ENCODE results near the gene RIMBP2.

Gene RIMBP2

GRCh38 chr12:130746546-130746945 lies 30.4 kb upstream of the RIMBP2 start:
- TF ChIP-seq, protein P1, sequence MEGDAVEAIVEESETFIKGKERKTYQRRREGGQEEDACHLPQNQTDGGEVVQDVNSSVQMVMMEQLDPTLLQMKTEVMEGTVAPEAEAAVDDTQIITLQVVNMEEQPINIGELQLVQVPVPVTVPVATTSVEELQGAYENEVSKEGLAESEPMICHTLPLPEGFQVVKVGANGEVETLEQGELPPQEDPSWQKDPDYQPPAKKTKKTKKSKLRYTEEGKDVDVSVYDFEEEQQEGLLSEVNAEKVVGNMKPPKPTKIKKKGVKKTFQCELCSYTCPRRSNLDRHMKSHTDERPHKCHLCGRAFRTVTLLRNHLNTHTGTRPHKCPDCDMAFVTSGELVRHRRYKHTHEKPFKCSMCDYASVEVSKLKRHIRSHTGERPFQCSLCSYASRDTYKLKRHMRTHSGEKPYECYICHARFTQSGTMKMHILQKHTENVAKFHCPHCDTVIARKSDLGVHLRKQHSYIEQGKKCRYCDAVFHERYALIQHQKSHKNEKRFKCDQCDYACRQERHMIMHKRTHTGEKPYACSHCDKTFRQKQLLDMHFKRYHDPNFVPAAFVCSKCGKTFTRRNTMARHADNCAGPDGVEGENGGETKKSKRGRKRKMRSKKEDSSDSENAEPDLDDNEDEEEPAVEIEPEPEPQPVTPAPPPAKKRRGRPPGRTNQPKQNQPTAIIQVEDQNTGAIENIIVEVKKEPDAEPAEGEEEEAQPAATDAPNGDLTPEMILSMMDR (IDR thresholded peaks at IDR 0.05; ENCODE audit: low read depth, low read length, missing control alignments) = no peak
- DNase-seq (ENCODE audit: extremely low read depth, low read depth) = no peak
- H3K4me3 ChIP-seq (replicated peaks; ENCODE audit: low read depth, low read length) = no peak overlapping the region

GRCh38 chr12:130745921-130746320 lies 29.8 kb upstream of the RIMBP2 start:
- TF ChIP-seq, protein P1 (IDR thresholded peaks at IDR 0.05; ENCODE audit: low read depth, low read length, missing control alignments) = no peak
- H3K4me3 ChIP-seq (replicated peaks; ENCODE audit: low read depth, low read length) = no peak overlapping the region
- no peak for DNase-seq (ENCODE audit: extremely low read depth, low read depth)

DNA sequence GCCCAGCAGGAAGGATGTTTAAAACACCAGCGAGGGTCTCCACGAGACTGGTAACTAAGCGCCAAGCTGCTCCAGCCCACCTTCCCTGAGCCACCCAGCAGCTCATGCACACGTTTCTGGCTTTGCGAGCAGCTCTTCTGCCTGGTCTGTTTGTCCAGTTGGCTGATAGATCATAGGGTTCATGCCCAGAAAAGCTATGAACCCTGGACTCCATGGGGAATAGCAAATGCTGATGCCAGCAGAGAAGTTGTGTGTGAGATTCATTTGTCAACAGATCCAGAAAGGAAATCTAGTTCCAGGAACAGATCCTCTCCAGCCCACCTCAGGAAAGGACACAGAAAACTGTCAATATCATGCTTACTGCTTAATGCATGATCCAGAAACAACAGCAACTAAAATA lies 28.2 kb upstream of the RIMBP2 start:
- no peak for DNase-seq (ENCODE audit: extremely low read depth, low read depth)
- TF ChIP-seq, protein P1 (IDR thresholded peaks at IDR 0.05; ENCODE audit: low read depth, low read length, missing control alignments) = no peak
- no peak overlapping the region for H3K4me3 ChIP-seq (replicated peaks; ENCODE audit: low read depth, low read length)

DNA sequence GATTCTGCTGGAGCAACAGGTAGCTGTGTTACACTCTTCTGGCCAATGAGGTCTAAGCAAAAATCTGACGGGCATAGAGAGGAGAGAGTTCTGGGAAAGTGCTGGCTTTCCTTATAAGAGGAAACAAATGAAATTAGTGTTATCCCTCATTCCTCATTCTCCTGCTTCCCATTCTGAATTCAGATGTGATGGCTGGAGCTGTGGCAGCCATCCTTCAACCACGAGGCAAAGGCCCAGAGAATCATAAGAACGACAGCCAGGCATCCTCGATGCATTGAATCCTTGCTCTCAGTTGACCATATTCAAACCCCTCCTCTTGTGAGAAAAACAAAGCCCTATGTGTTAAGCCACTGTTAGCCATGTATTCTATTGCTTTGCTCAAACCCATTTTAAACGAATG lies 27.5 kb upstream of the RIMBP2 start:
- H3K4me3 ChIP-seq (replicated peaks; ENCODE audit: low read depth, low read length) = no peak overlapping the region
- TF ChIP-seq, protein P1 (IDR thresholded peaks at IDR 0.05; ENCODE audit: low read depth, low read length, missing control alignments) = no peak
- no peak for DNase-seq (ENCODE audit: extremely low read depth, low read depth)

DNA sequence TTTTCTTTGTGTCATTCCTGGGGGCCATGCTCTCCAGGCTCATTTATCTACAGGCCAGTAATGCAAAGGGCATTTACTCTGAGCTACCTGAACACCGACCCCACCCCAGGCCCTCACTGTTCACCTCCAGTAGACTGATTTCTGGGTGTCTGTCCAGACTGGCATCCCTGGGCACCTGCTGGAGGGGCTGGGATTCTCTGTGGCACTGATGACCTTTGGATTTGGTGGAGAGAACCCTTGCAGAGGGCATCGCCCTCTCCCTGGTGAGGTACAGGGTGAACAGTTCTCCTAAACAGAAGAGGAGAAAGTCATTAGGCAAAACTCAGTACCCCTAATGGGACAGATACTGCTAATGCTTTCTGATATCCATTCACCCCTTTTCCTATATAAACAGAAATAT lies 27.1 kb upstream of the RIMBP2 start:
- TF ChIP-seq, protein P1 (IDR thresholded peaks at IDR 0.05; ENCODE audit: low read depth, low read length, missing control alignments) = no peak
- no peak for DNase-seq (ENCODE audit: extremely low read depth, low read depth)
- H3K4me3 ChIP-seq (replicated peaks; ENCODE audit: low read depth, low read length) = no peak overlapping the region

DNA sequence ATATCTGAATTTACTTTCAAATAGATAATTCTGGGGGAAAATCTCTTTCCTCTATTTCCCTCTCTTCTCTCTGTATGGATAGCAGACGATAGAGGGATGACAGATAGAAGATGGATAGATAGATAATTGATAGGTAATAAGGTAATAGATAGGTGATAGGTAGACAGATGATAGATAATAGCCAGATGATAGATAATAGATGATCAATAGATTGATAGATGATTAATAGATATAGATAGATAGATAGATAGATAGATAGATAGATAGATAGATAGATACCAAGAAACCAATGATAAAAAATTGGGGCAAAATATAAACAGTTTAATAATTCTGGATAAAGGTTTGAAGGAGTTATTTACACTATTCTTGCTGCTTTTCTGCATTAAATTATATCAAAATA lies 26.6 kb upstream of the RIMBP2 start:
- no peak for DNase-seq (ENCODE audit: extremely low read depth, low read depth)
- H3K4me3 ChIP-seq (replicated peaks; ENCODE audit: low read depth, low read length) = no peak overlapping the region
- TF ChIP-seq, protein P1 (IDR thresholded peaks at IDR 0.05; ENCODE audit: low read depth, low read length, missing control alignments) = no peak

DNA sequence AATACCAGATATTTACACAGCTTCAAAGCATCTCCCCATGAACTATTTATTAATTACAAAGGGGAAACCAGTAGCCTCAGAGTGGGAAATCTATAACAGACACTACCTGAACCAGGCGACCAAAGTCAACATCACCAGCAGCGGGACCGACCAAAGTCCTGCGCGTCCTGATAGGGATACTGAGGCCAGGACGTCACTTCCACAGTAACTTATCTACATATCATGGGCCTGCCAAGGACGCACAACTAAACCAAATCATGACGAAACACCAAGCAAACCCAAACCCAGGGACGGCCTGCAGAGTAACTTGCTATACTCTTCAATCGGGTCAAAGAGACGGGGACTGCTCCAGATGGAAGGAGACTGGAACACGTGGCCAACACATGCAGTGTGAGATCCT lies 26.0 kb upstream of the RIMBP2 start:
- no peak overlapping the region for H3K4me3 ChIP-seq (replicated peaks; ENCODE audit: low read depth, low read length)
- TF ChIP-seq, protein P1 (IDR thresholded peaks at IDR 0.05; ENCODE audit: low read depth, low read length, missing control alignments) = no peak
- DNase-seq (ENCODE audit: extremely low read depth, low read depth) = no peak

Measured in HFF-Myc (cell line).